DND-41 (cell line): ENCODE data around the gene TUBB6.

Source experiments
- ATAC-seq: fragments of 200-7000 bp; cut with Tn5 transposase; 3 replicates; pipeline ENCODE4 v1.9.1; 2021; ENCODE audit warnings: low read depth; ENCODE audit not compliant: insufficient read depth
- DNase-seq: peaks from one replicate; pipeline ENCODE4 v3.0.0-alpha.2; 2020
- H2AFZ ChIP-seq: 2 replicates; pipeline ENCODE4 v1.6.0; 2012; ENCODE audit warnings: low read depth, low read length
- H3K27ac ChIP-seq: 2 replicates; pipeline ENCODE4 v1.5.1; 2012; ENCODE audit warnings: low read length, inconsistent platforms
- H3K27me3 ChIP-seq: fragments of 200-600 bp; sonication (generic); 2 replicates; pipeline ENCODE4 v1.6.0; 2012; ENCODE audit warnings: low read length, mild to moderate bottlenecking, inconsistent platforms; ENCODE audit not compliant: insufficient read depth, poor library complexity
- H3K36me3 ChIP-seq: 2 replicates; pipeline ENCODE4 v1.5.1; 2012; ENCODE audit warnings: low read length, inconsistent platforms; ENCODE audit not compliant: insufficient read depth
- H3K4me1 ChIP-seq: 2 replicates; pipeline ENCODE4 v1.5.1; 2012; ENCODE audit warnings: mild to moderate bottlenecking, low read length; ENCODE audit not compliant: insufficient read depth
- H3K4me2 ChIP-seq: 2 replicates; pipeline ENCODE4 v1.6.0; 2012; ENCODE audit warnings: mild to moderate bottlenecking, moderate library complexity, low read length, inconsistent platforms; ENCODE audit not compliant: insufficient read depth
- H3K4me3 ChIP-seq, 2 experiments: fragments of 200-600 bp in 1 of 2; shearing (Covaris generic) in 1 of 2; 2 replicates each; pipeline ENCODE4 v1.5.1; 2012 to 2016; ENCODE audit warnings: inconsistent platforms in 2 of 2, low read length in 2 of 2, mild to moderate bottlenecking in 2 of 2, low read depth in 1 of 2, moderate library complexity in 1 of 2
- H3K79me2 ChIP-seq: 2 replicates; pipeline ENCODE4 v1.6.0; 2012; ENCODE audit warnings: low read length, inconsistent platforms; ENCODE audit not compliant: insufficient read depth
- H3K9ac ChIP-seq: 2 replicates; pipeline ENCODE4 v1.6.0; 2012; ENCODE audit warnings: low read depth, mild to moderate bottlenecking, inconsistent platforms, low read length, moderate library complexity
- H3K9me3 ChIP-seq: 2 replicates; pipeline ENCODE4 v1.5.1; 2012; ENCODE audit warnings: low read length, moderate library complexity, mild to moderate bottlenecking, inconsistent platforms; ENCODE audit not compliant: insufficient read depth, severe bottlenecking
- H4K20me1 ChIP-seq: 2 replicates; pipeline ENCODE4 v1.6.0; 2012; ENCODE audit warnings: low read length; ENCODE audit not compliant: insufficient read depth
- EZH2 ChIP-seq: IDR thresholded peaks from 3 replicates; pipeline ENCODE4 v1.6.1; 2012; ENCODE audit warnings: borderline replicate concordance, low read depth, mild to moderate bottlenecking, moderate library complexity, low read length, inconsistent platforms; ENCODE audit not compliant: severe bottlenecking
- TF ChIP-seq, protein P1 (sequence below): IDR thresholded peaks from 2 replicates; pipeline ENCODE4 v1.5.1; 2012; ENCODE audit warnings: borderline replicate concordance, low read length, moderate library complexity, mild to moderate bottlenecking; ENCODE audit not compliant: poor library complexity, severe bottlenecking; ENCODE audit errors: extremely low read depth

Gene TUBB6

DNA sequence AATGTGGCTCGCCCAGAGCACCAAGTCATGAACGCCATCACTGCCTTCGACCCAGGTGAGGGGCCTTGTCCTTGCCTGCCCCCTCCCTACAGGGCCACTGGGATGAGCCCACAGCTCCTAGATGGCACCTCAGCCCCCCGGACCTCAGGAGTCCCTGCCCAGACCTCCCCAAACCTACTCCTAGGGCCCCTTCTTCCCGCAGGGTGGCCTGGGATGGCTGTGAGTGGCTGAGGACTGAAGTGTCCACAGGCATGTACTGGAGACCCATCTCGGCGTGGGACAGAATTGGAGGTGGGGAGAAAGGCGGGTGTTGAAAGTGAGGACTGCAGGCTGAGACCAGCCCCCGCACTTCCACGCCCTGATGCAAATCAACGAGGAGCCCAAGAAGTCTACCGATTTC lies 2.8 kb upstream of the TUBB6 start:
- no peak for ATAC-seq
- no peaks in the 10 kb centered on the region for H3K27me3 ChIP-seq
- no peak overlapping the region for H3K27ac ChIP-seq
- H4K20me1 ChIP-seq, result no peaks in the 10 kb centered on the region
- no peak overlapping the region for H2AFZ ChIP-seq
- H3K9me3 ChIP-seq, result no peaks in the 10 kb centered on the region
- H3K9ac ChIP-seq, result no peak overlapping the region
- no peaks in the 10 kb centered on the region for H3K4me1 ChIP-seq
- H3K79me2 ChIP-seq, result no peaks in the 10 kb centered on the region
- TF ChIP-seq, protein P1, sequence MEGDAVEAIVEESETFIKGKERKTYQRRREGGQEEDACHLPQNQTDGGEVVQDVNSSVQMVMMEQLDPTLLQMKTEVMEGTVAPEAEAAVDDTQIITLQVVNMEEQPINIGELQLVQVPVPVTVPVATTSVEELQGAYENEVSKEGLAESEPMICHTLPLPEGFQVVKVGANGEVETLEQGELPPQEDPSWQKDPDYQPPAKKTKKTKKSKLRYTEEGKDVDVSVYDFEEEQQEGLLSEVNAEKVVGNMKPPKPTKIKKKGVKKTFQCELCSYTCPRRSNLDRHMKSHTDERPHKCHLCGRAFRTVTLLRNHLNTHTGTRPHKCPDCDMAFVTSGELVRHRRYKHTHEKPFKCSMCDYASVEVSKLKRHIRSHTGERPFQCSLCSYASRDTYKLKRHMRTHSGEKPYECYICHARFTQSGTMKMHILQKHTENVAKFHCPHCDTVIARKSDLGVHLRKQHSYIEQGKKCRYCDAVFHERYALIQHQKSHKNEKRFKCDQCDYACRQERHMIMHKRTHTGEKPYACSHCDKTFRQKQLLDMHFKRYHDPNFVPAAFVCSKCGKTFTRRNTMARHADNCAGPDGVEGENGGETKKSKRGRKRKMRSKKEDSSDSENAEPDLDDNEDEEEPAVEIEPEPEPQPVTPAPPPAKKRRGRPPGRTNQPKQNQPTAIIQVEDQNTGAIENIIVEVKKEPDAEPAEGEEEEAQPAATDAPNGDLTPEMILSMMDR, result no peak
- TF ChIP-seq EZH2, result no peak
- no peak for DNase-seq
- no peak overlapping the region for H3K4me3 ChIP-seq
- no peaks in the 10 kb centered on the region for H3K36me3 ChIP-seq
- no peak overlapping the region for H3K4me2 ChIP-seq

DNA sequence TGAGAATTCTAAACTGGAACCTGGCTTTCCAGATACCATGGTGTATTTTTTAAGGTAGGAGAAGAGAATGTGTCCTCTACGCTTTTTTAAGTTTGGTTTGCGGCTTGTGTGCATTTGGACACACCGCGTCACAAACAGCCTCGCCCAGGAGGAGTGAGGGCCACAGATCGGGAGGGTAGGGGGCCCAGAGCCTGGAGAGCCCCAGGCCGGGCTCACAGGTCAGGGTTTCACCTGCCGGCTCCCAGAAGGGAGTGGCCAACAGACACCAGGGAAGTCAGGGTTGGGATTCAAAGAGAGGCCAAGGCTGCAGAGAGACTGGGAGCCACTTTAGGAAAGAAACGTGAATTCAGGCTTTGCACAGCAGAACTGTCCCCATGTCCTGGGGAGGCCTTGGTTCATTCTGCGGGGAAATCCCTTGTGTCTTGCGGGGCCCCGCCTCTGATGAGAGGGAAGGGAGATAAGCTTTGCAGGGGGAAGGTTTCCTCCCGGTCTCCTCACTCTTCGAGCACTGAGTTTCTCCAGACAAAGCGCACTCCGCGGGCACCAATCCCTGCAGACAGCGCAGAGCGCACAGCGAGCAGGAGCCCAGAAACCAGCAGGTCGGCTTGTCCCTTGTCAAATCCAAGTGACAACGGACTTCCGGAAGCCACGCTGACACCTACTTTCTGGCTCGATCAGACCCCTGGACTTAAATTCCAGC lies 2.0 kb upstream of the TUBB6 start:
- DNase-seq (no peak), ATAC-seq (no peak)
- Histone ChIP-seq H3K27me3 (no peaks in the 10 kb centered on the region), H3K4me3 (no peak overlapping the region), H4K20me1 (no peaks in the 10 kb centered on the region), H3K79me2 (no peaks in the 10 kb centered on the region), H3K9me3 (no peaks in the 10 kb centered on the region), H3K9ac (no peak overlapping the region), H3K4me2 (no peak overlapping the region), H3K4me1 (no peaks in the 10 kb centered on the region), H3K36me3 (no peaks in the 10 kb centered on the region), H3K27ac (no peak overlapping the region), H2AFZ (no peak overlapping the region)
- no peak for TF ChIP-seq EZH2
- TF ChIP-seq, protein P1, result no peak

DNA sequence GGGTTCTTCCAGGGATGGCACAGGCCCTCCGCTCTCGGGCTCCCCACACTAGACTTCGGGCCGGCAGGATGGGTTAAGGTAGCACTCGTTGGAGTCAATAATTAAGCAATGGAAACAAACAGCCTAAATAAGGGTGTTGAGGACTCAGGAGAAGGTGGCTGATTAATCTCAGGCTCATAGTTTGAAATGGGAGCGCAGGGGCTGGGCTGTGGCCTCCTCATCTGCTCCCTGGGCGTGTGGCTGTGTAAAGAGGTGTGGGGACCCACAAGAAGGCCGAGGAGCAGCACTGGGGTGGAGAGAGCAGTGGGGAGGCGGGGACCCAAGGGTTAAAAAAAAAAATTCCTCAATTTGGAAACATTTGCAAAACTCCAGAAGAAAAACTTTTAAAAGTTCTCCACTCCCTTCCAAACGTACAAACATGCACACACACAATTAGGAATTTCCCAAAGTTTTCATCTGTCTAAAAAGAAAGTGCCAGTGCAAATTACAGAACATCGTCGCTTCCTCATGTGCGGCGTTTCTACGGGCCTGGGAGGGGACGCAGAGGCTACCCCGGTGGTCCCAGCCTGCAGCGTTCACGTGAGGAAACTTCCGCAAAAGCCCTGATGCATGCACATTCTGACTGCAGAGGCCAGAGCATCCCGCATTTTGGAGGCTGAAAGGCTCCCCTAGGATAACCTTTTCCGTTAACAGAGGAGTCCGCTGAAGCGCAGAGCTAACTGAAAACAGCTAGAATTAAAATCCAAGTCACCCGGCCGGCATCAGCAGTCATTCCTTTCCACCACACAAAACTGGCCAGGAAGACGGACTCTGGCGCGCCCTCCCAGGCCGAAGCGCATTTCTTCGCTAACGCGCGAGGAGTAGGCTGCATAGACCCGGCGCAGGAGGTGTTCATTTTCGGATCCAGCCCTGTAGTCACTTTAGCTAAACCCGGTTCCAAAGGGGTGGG lies 1.0 kb upstream of the TUBB6 start:
- DNase-seq, result no peak
- no peak overlapping the region for H3K4me2 ChIP-seq
- no peak overlapping the region for H3K27ac ChIP-seq
- no peak overlapping the region for H2AFZ ChIP-seq
- H3K79me2 ChIP-seq, result no peaks in the 10 kb centered on the region
- ATAC-seq, result no peak
- H4K20me1 ChIP-seq, result no peaks in the 10 kb centered on the region
- no peaks in the 10 kb centered on the region for H3K36me3 ChIP-seq
- H3K9ac ChIP-seq, result no peak overlapping the region
- H3K9me3 ChIP-seq, result peaks cover 3% of the 10 kb centered on the region
- H3K4me3 ChIP-seq, result no peak overlapping the region
- no peaks in the 10 kb centered on the region for H3K4me1 ChIP-seq
- no peaks in the 10 kb centered on the region for H3K27me3 ChIP-seq
- TF ChIP-seq, protein P1, result no peak
- TF ChIP-seq EZH2, result no peak
